NOMO-1 (cell line): ENCODE results near the gene CIROP.
A peak's percentile ranks its signal among the peaks of the same experiment; 100 is the strongest.

ENCODE experiments used
- DNase-seq, 2 experiments: peaks; one replicate each; lab custom pipeline; 2025; ENCODE audit not compliant: unreplicated experiment in 2 of 2; lab: John Stamatoyannopoulos, UW

The CIROP gene

DNA sequence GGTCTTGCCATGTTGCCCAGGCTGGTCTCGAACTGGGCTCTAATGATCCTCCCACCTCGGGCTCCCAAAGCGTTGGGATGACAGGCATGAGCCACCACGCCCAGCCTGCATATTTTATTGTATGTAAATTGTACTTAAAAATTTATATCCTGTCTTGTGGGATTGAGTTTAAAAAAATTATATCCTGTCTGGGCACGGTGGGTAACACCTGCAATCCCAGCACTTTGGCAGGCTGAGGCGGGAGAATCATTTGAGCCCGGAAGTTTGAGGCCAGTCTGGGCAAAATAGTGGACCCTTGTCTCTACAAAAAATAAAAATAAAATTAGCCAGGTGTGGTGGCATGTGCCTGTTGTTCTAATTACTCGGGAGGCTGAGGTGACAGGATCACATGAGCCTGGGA is 28.2 kb upstream of the CIROP start:
- no peak for DNase-seq

DNA sequence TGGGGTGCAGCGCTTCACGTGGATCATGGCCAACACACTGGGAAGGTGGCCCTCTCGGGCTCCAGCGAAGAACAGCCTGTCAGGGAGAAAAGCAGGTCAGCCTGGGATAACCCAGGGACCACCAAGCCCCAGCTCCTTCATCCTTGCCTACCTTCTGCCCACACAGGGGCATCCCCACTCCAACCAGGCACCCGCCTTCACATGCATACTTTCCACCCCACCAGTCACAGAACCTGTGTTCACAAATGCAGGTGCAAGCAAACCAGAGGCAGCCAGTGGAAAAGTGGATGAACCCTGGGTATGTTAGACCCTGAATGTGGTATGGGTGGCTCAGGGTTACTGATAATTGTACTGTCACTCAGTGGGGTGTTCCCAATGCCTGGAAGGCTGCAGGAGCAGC is 26.7 kb upstream of the CIROP start:
- DNase-seq, result no peak

- DNase-seq, result no peak
These were observed 26.1 kb upstream of the CIROP start for GRCh38 chr14:23130871-23131270.

GRCh38 chr14:23129759-23130316 is 25.0 kb upstream of the CIROP start:
- DNase-seq, result no peak

- no peak for DNase-seq
These were observed 24.4 kb upstream of the CIROP start for GRCh38 chr14:23128969-23129758.

- no peak for DNase-seq
These were observed 23.1 kb upstream of the CIROP start for GRCh38 chr14:23127861-23128260.

- no peak for DNase-seq
These were observed 21.9 kb upstream of the CIROP start for GRCh38 chr14:23126548-23127278.

GRCh38 chr14:23125933-23126524 is 21.2 kb upstream of the CIROP start:
- DNase-seq, result no peak

DNA sequence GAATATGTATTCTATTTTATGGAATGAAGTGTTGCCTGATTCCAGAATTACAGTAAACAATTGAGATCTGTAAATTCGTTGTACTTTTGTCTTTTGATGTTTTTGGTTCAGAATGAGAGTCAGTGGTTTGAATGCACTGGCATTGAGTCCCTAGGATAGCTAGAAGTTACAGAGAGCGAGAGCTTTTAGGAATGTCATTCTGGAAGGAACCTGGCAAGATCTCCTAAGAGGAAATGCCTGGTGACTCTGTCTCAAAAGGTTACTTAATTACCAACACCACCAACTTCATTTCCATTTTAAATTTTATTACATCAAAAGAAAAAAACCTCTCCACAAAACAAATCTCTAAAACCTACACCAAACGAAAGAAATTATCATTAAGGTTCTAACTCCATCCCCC is 20.2 kb upstream of the CIROP start:
- DNase-seq, result no peak

DNA sequence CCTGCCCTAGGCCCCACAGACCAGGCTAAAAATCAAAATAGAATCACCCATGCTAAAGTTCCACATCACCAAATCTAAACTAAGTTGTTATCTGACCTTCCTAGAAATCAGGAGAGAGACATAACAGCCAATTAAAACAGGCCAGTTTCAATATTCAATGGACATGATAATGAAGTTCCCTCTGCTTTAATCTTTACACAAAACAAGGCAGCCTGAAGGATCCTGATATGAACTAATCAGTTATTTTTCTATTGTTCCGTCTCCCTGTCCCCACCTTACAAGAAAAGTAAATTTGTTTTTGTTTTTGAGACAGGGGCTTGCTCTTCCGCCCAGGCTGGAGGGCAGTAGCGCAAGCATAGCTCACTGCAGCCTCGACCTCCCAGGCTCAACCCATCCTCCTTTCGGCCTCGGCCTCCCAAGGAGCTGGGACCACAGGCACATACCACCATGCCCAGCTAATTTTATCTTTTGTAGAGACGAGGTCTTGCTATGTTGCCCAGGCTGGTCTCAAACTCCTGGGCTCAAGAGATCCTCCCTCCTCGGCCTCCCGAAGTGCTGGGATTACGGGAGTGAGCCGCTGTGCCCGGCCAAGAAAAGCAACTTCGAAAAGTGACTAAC is 19.7 kb upstream of the CIROP start:
- no peak for DNase-seq

- DNase-seq, result no peak
These were observed 18.6 kb upstream of the CIROP start for GRCh38 chr14:23123419-23123818.

- no peak for DNase-seq
These were observed 17.3 kb upstream of the CIROP start for GRCh38 chr14:23122086-23122485.

DNA sequence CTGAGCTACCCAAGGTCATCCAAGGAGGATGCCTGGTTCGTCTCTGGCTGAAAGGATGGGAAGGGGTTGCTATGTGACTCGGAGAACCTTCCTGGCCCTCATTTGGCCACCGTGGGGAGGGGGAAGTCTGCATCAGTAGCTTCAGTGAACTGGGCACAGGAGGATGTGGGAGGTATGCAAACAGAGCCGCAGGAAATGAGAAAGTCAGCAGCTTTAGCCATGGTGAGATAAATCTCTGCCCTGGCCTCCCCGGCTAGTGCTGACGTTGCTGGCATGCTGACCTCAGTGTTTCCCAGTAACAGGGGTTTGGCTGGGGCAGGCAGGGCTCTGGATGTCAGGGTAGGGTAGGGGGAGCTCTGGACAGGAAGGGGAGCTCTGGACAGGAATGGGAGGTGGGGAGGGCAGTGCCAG is 16.6 kb upstream of the CIROP start:
- DNase-seq, result no peak

- DNase-seq, result peak; percentile 86 to 89
These were observed 15.9 kb upstream of the CIROP start for GRCh38 chr14:23120541-23121251.

DNA sequence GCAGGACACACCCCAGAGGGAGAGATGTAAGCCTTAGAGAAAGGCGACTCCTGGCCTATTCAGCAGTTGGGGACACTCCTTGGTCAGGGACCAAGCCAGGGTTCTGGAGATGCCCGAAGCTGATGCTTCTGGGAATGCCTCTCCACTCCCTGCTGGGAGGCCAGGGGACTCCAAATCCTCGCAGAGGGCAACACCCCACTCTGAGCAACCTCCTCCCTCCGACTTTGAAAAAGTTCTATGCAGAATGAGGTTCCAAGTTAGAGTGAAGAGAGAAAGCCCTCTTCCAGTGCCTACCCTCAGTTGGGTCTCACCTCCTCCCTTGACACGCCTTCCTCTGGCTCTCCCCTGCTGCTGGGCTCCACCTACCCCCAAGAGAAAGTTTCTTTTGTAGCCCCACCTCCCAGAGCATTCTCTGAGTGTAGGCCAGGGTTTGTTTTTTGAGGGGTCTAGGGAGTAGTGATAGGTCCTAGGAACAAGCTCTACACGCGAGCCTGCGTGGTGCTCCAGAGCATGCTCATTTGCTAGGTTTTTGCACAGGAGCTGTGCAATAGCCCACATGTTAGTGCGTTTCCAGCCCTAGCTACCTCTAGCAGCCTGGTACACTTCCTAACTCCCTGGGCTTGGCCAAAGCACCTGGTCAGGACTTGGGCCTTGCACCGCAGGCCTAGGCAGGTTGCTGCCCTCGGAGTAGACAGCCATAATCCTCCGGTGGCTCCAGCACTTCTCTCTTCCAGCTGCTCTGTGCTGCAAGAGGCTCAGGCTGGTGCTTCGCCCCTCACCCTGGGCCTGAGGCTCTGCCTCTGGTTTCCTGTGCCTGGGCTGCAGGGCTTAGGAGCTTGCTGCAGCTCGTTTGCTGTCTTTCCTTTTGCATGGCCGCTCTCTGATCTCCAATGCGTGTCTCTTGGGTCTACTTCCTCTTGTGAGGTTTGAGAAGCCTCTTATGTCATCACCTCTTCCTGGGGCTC is 14.9 kb upstream of the CIROP start:
- peak; percentile 89 to 90 for DNase-seq

DNA sequence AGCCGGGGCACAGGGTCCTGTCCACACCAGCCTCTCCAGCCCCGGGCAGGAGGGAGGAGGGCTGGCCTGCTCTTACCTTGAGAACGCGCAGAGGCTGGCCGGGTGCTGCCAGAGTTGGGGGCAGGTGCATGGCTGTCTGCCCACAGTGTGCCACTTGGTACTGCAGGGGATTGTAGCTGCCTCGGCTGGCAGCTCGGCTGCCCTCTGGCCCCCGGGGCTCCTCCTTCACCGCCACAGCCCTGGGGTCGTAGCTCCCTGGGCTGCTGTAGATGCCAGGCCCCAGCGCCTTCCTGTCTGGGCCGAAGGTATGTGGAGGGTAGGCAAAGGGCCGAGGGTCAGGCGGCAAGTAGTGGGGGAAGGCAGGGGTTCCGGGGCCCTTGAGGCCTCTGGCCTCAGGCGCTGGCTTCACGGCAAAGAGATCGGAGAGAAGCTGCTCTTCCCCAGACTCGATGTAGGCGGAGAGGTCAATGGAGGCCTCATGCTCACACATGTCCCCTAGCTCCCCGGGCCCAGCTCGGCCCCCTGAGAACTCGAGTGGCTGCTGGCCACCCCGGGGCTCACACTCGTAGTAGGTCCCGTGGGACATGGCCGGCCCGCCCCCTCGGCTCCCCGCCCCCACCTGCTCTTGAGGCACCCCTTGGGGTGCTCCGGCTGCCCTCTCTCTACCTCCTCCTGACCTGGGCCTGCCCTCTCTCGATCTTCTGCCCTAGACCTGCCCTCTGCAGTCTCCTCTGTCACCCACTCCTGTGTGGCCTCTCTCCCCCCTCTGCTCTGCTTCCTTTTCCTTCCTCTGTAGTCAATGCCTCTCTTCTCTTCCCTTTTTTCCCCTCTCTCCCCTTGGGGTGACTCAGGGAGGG is 13.9 kb upstream of the CIROP start, which contains the start of gene CEBPE:
Gene CEBPE, minus strand, starts transcription at position 750 of the 857 bp plus-strand sequence. Its CDS starts 164 bp downstream, at position 586.
- DNase-seq, result peak; percentile 54 to 55

DNA sequence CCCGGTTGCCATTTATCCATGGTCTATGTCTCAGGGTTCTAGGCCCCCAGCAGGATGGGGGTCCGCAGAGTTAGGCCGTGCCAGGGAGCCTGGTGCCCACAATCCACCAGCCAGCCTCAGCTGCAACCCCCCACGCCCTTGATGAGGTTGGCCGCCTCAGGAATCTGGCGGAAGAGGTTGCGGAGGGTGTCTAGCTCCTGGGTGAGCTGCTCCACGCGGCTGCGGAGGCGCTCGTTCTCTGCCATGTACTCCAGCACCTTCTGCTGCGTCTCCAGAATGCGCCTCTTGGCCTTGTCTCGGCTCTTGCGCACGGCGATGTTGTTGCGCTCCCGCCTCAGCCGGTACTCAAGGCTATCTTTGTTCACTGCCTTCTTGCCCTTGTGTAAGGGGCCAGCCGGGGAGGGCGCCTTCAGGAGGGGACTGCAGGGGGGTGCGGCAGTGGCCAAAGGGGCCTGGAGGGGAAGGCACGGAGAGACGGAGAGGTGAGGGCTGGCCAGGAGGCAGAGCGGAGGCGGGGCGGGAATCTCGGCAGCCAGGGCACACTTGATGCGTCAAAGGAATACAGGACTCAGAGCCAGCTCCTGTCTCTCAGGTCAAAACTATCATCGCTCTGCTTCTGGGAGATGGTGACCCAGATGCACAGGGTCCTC is 12.7 kb upstream of the CIROP start:
- no peak for DNase-seq

GRCh38 chr14:23115918-23116317 is 11.1 kb upstream of the CIROP start:
- no peak for DNase-seq
